WTC11 (cell line): ENCODE measurements around the gene ZNF341. TPM values are rescaled to one million over a fixed set of nuclear protein-coding genes. Genes with fewer than 3 reads are reported as not detected.

Source experiments
- ATAC-seq: fragments of 200-7000 bp; cut with Tn5 transposase; 2 replicates; pipeline ENCODE4 v1.10.0; 2021; ENCODE audit warnings: mild to moderate bottlenecking, moderate library complexity
- CTCF ChIA-PET: fragments of 300-600 bp; sonication (Branson Sonifier 250); formaldehyde crosslinking; loops from one replicate; lab custom pipeline; 2021; ENCODE audit warnings: antibody characterized with exemption; lab: Charles Lee
- POLR2A ChIA-PET: fragments of 350-600 bp; sonication (Branson Sonifier 250); formaldehyde crosslinking; loops from one replicate; lab custom pipeline; 2021; ENCODE audit warnings: antibody characterized with exemption; lab: Charles Lee
- DNase-seq: peaks from one replicate; pipeline ENCODE4 v3.0.0; 2021; ENCODE audit warnings: low spot score
- H3K27ac Mint-ChIP-seq: 2 replicates; pipeline ENCODE4 v1.8.0; 2021; ENCODE audit warnings: mixed read lengths
- H3K27me3 Mint-ChIP-seq: 2 replicates; pipeline ENCODE4 v1.8.0; 2021; ENCODE audit warnings: low read depth, mild to moderate bottlenecking, moderate library complexity, mixed read lengths
- H3K36me3 Mint-ChIP-seq: 2 replicates; pipeline ENCODE4 v1.8.0; 2021; ENCODE audit warnings: mixed read lengths
- H3K4me1 Mint-ChIP-seq: 2 replicates; pipeline ENCODE4 v1.8.0; 2022; ENCODE audit warnings: mixed read lengths
- H3K4me3 Mint-ChIP-seq: 2 replicates; pipeline ENCODE4 v1.8.0; 2021; ENCODE audit warnings: mild to moderate bottlenecking, moderate library complexity, mixed read lengths
- H3K9me3 Mint-ChIP-seq: 2 replicates; pipeline ENCODE4 v1.8.0; 2021; ENCODE audit warnings: mixed read lengths
- EMX1 ChIP-seq: fragments of 250-450 bp; sonication (Bioruptor Pico); IDR thresholded peaks from 2 replicates; pipeline ENCODE4 v1.8.0; 2021; ENCODE audit warnings: mild to moderate bottlenecking
- GABPB1 ChIP-seq: sonication (generic); formaldehyde crosslinking; IDR thresholded peaks from 2 replicates; pipeline ENCODE4 v1.8.1; 2023; ENCODE audit warnings: mild to moderate bottlenecking, missing genetic modification reagents
- GTF2I ChIP-seq: fragments of 250-450 bp; sonication (Bioruptor Pico); conservative IDR thresholded peaks from 2 replicates; pipeline ENCODE4 v1.4.0; 2021; ENCODE audit warnings: mild to moderate bottlenecking
- NR3C1 ChIP-seq: sonication (generic); formaldehyde crosslinking; conservative IDR thresholded peaks from 2 replicates; pipeline ENCODE4 v1.8.1; 2023; ENCODE audit warnings: low read depth, mild to moderate bottlenecking, missing genetic modification reagents
- OVOL2 ChIP-seq: fragments of 250-450 bp; sonication (Bioruptor Pico); IDR thresholded peaks from 2 replicates; pipeline ENCODE4 v1.9.0; 2021; ENCODE audit warnings: mild to moderate bottlenecking, borderline replicate concordance
- PRRX2 ChIP-seq: fragments of 250-450 bp; sonication (Bioruptor Pico); IDR thresholded peaks from 2 replicates; pipeline ENCODE4 v1.8.0; 2021; ENCODE audit warnings: mild to moderate bottlenecking
- RELA ChIP-seq: sonication (generic); formaldehyde crosslinking; IDR thresholded peaks from 2 replicates; pipeline ENCODE4 v1.8.1; 2022; ENCODE audit warnings: missing genetic modification reagents, mild to moderate bottlenecking, borderline replicate concordance
- RORB ChIP-seq: fragments of 250-450 bp; sonication (Bioruptor Pico); IDR thresholded peaks from 2 replicates; pipeline ENCODE4 v1.9.0; 2021; ENCODE audit warnings: mild to moderate bottlenecking
- TCF7 ChIP-seq: sonication (generic); formaldehyde crosslinking; IDR thresholded peaks from 2 replicates; pipeline ENCODE4 v1.8.0; 2022; ENCODE audit warnings: mild to moderate bottlenecking, low read depth, missing genetic modification reagents, moderate library complexity
- TEAD1 ChIP-seq: sonication (generic); formaldehyde crosslinking; IDR thresholded peaks from 2 replicates; pipeline ENCODE4 v1.8.0; 2022; ENCODE audit warnings: mild to moderate bottlenecking, missing genetic modification reagents
- TEAD4 ChIP-seq: sonication (generic); formaldehyde crosslinking; IDR thresholded peaks from 2 replicates; pipeline ENCODE4 v1.8.0; 2022; ENCODE audit warnings: mild to moderate bottlenecking, missing genetic modification reagents
- TP53 ChIP-seq: sonication (generic); formaldehyde crosslinking; IDR thresholded peaks from 2 replicates; pipeline ENCODE4 v1.8.1; 2023; ENCODE audit warnings: mild to moderate bottlenecking, missing genetic modification reagents
- USF1 ChIP-seq: sonication (generic); formaldehyde crosslinking; IDR thresholded peaks from 2 replicates; pipeline ENCODE4 v1.8.0; 2022; ENCODE audit warnings: mild to moderate bottlenecking, missing genetic modification reagents
- ZBTB21 ChIP-seq: sonication (generic); formaldehyde crosslinking; IDR thresholded peaks from 2 replicates; pipeline ENCODE4 v1.8.1; 2023; ENCODE audit warnings: mild to moderate bottlenecking, missing genetic modification reagents, borderline replicate concordance
- ZBTB43 ChIP-seq: sonication (generic); formaldehyde crosslinking; IDR thresholded peaks from 2 replicates; pipeline ENCODE4 v1.8.1; 2023; ENCODE audit warnings: mild to moderate bottlenecking, missing genetic modification reagents
- ZNF121 ChIP-seq: sonication (generic); formaldehyde crosslinking; IDR thresholded peaks from 2 replicates; pipeline ENCODE4 v1.8.0; 2023; ENCODE audit warnings: missing genetic modification reagents
- ZNF232 ChIP-seq: sonication (generic); formaldehyde crosslinking; IDR thresholded peaks from 2 replicates; pipeline ENCODE4 v1.8.0; 2022; ENCODE audit warnings: mild to moderate bottlenecking, missing genetic modification reagents
- ZNF263 ChIP-seq: sonication (generic); formaldehyde crosslinking; IDR thresholded peaks from 2 replicates; pipeline ENCODE4 v1.8.1; 2022; ENCODE audit warnings: low read depth, mild to moderate bottlenecking, moderate library complexity, missing genetic modification reagents
- ZNF396 ChIP-seq: fragments of 250-450 bp; sonication (Bioruptor Pico); IDR thresholded peaks from 2 replicates; pipeline ENCODE4 v1.8.0; 2021; ENCODE audit warnings: mild to moderate bottlenecking, moderate library complexity, borderline replicate concordance
- ZNF671 ChIP-seq: fragments of 250-450 bp; sonication (Bioruptor Pico); IDR thresholded peaks from 2 replicates; pipeline ENCODE4 v1.8.0; 2021; ENCODE audit warnings: mild to moderate bottlenecking
- total RNA-seq: library from RNA; stranded (reverse); gene quantifications from 3 replicates; pipeline ENCODE4 v1.2.3, GENCODE V29; 2021
- TF ChIP-seq, protein P1 (sequence below): sonication (generic); formaldehyde crosslinking; IDR thresholded peaks from 2 replicates; pipeline ENCODE4 v1.8.1; 2023; ENCODE audit warnings: mild to moderate bottlenecking, missing genetic modification reagents, borderline replicate concordance
- TF ChIP-seq, protein P2 (sequence below): sonication (generic); formaldehyde crosslinking; conservative IDR thresholded peaks from 2 replicates; pipeline ENCODE4 v1.8.1; 2022; ENCODE audit warnings: mild to moderate bottlenecking, missing genetic modification reagents
- TF ChIP-seq, protein P3 (sequence below): sonication (generic); formaldehyde crosslinking; conservative IDR thresholded peaks from 2 replicates; pipeline ENCODE4 v1.8.1; 2023; ENCODE audit warnings: mild to moderate bottlenecking, low read depth, missing genetic modification reagents, moderate library complexity

ZNF341 gene
- total RNA-seq, 1 experiment from 2014 or later = 9.6 TPM

- H3K27ac Mint-ChIP-seq = 0 out of 2 replicates have a peak overlapping the region, but pooled peaks have one; percentile 76
- peaks cover 5% of the 10 kb centered on the region; the same call in 1 of the 2 replicates for H3K36me3 Mint-ChIP-seq
- peaks cover 7% of the 10 kb centered on the region for H3K4me1 Mint-ChIP-seq
- ATAC-seq (no peak), DNase-seq (no peak)
- H3K9me3 Mint-ChIP-seq = no peaks in the 10 kb centered on the region
- no peaks in the 10 kb centered on the region for H3K27me3 Mint-ChIP-seq
- CTCF ChIA-PET = no interaction called here
- no peak for TF ChIP-seq RELA (CRISPR knock-in tag)
- no peak for TF ChIP-seq GABPB1
- TF ChIP-seq ZNF121 (CRISPR knock-in tag) = no peak
- no peak for TF ChIP-seq GTF2I
- TF ChIP-seq, protein P1, sequence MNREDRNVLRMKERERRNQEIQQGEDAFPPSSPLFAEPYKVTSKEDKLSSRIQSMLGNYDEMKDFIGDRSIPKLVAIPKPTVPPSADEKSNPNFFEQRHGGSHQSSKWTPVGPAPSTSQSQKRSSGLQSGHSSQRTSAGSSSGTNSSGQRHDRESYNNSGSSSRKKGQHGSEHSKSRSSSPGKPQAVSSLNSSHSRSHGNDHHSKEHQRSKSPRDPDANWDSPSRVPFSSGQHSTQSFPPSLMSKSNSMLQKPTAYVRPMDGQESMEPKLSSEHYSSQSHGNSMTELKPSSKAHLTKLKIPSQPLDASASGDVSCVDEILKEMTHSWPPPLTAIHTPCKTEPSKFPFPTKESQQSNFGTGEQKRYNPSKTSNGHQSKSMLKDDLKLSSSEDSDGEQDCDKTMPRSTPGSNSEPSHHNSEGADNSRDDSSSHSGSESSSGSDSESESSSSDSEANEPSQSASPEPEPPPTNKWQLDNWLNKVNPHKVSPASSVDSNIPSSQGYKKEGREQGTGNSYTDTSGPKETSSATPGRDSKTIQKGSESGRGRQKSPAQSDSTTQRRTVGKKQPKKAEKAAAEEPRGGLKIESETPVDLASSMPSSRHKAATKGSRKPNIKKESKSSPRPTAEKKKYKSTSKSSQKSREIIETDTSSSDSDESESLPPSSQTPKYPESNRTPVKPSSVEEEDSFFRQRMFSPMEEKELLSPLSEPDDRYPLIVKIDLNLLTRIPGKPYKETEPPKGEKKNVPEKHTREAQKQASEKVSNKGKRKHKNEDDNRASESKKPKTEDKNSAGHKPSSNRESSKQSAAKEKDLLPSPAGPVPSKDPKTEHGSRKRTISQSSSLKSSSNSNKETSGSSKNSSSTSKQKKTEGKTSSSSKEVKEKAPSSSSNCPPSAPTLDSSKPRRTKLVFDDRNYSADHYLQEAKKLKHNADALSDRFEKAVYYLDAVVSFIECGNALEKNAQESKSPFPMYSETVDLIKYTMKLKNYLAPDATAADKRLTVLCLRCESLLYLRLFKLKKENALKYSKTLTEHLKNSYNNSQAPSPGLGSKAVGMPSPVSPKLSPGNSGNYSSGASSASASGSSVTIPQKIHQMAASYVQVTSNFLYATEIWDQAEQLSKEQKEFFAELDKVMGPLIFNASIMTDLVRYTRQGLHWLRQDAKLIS = no peak
- no peak for TF ChIP-seq ZNF263 (CRISPR knock-in tag)
- TF ChIP-seq, protein P2, sequence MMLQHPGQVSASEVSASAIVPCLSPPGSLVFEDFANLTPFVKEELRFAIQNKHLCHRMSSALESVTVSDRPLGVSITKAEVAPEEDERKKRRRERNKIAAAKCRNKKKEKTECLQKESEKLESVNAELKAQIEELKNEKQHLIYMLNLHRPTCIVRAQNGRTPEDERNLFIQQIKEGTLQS (CRISPR knock-in tag) = no peak
- no peak for TF ChIP-seq ZBTB43 (CRISPR knock-in tag)
- no peak for TF ChIP-seq ZBTB21 (CRISPR knock-in tag)
- no peak for TF ChIP-seq ZNF232 (CRISPR knock-in tag)
- no peak for TF ChIP-seq EMX1 (CRISPR knock-in tag)
- no peak for TF ChIP-seq NR3C1 (CRISPR knock-in tag)
- no peak for TF ChIP-seq TCF7
- no peak for TF ChIP-seq TP53 (CRISPR knock-in tag)
- no peak for TF ChIP-seq USF1 (CRISPR knock-in tag)
- POLR2A ChIA-PET = no interaction called here
- no peak overlapping the region for H3K4me3 Mint-ChIP-seq
Measured at GRCh38 chr20:33771938-33772337, 40.1 kb downstream of the ZNF341 start.

DNA sequence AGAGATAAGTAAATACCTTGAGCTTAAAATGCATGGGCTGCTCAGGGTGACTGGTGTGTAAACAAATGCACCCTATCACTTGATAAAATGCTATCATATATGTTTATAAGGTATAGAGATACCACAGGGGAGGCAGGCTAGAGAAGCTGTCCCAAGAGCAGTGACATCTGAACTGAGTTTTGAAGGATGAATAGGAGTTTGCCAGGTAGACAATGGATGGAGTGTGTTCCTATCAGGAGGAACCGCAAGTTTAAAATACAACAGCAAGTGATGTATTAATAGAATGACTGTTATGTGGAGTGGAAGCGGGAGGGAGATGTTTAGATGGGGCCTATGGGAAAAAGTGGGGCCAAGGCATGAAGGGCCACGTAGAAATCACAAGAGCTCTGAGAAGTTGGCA is 40.6 kb downstream of the ZNF341 start:
- peaks cover 7% of the 10 kb centered on the region for H3K4me1 Mint-ChIP-seq
- H3K9me3 Mint-ChIP-seq = no peaks in the 10 kb centered on the region
- H3K4me3 Mint-ChIP-seq = no peak overlapping the region
- no peaks in the 10 kb centered on the region for H3K27me3 Mint-ChIP-seq
- ATAC-seq = no peak
- no peak overlapping the region for H3K27ac Mint-ChIP-seq
- peaks cover 5% of the 10 kb centered on the region; the same call in 1 of the 2 replicates for H3K36me3 Mint-ChIP-seq
- POLR2A ChIA-PET = no interaction called here
- DNase-seq = no peak
- CTCF ChIA-PET = no interaction called here
- TF ChIP-seq TEAD1 (CRISPR knock-in tag) (no peak), RELA (CRISPR knock-in tag) (no peak), GABPB1 (no peak), PRRX2 (no peak), TEAD4 (no peak), ZNF396 (CRISPR knock-in tag) (no peak), OVOL2 (CRISPR knock-in tag) (no peak), ZNF671 (CRISPR knock-in tag) (no peak), RORB (CRISPR knock-in tag) (no peak), ZBTB43 (CRISPR knock-in tag) (no peak), ZNF263 (CRISPR knock-in tag) (no peak)
- TF ChIP-seq, protein P1 = no peak
- TF ChIP-seq, protein P3, sequence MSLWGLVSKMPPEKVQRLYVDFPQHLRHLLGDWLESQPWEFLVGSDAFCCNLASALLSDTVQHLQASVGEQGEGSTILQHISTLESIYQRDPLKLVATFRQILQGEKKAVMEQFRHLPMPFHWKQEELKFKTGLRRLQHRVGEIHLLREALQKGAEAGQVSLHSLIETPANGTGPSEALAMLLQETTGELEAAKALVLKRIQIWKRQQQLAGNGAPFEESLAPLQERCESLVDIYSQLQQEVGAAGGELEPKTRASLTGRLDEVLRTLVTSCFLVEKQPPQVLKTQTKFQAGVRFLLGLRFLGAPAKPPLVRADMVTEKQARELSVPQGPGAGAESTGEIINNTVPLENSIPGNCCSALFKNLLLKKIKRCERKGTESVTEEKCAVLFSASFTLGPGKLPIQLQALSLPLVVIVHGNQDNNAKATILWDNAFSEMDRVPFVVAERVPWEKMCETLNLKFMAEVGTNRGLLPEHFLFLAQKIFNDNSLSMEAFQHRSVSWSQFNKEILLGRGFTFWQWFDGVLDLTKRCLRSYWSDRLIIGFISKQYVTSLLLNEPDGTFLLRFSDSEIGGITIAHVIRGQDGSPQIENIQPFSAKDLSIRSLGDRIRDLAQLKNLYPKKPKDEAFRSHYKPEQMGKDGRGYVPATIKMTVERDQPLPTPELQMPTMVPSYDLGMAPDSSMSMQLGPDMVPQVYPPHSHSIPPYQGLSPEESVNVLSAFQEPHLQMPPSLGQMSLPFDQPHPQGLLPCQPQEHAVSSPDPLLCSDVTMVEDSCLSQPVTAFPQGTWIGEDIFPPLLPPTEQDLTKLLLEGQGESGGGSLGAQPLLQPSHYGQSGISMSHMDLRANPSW = no peak
